RCC 7860 (cell line): ENCODE measurements around the gene CLPTM1L.
"Not testable (repeated sequence)": the region's sequence is repeated elsewhere in the genome, so short reads cannot be mapped to it uniquely, and the experiment has no call there.

ENCODE experiments used
- DNase-seq: peaks from one replicate; pipeline ENCODE4 v3.0.0-alpha.2; 2015; ENCODE audit warnings: low spot score
- FAIRE-seq: peaks from 2 replicates; lab custom pipeline; 2012; peaks lifted over from hg19 to GRCh38; lab: Jason Lieb, UNC

CLPTM1L gene

DNA sequence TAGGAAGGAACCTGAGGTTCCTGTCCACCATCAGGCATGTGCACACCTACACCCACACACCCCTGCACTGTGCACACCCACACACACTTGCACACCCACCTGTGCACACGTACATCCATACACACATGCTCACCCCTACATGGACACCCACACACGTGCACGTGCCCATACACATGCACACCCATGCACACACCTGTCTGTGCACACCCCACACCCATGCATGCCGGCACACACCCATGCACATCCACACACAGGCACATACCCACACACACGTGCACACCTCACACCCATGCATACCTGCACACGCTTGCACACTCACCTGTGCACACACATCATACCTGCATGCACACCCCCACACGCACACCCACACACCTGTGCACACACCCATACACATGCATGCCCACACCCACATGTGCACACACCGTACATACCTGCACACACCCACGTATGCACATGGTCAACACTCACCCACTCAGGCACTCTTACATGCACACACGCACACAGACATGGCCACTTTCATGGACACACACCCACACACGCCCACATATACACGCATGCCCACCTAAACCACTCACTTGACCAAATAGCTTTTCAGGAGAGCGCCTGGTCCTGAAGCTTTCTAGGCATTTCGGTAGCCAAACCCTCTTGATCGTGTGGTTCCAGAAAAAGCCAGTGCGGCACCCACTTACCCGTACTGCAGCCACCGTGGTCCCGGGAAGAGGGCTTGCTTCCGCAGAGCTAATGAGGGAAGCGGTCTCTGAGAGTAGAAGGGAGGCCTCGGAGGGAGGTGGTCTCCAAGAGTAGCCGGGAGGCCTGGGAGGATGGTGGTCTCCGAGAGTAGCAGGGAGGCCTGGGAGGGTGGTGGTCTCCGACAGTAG, 36.7 kb upstream of the CLPTM1L start:
- FAIRE-seq (no peak), DNase-seq (no peak)

GRCh38 chr5:1380910-1381309, 36.0 kb upstream of the CLPTM1L start:
- DNase-seq (no peak), FAIRE-seq (no peak)

GRCh38 chr5:1380011-1380817, 35.3 kb upstream of the CLPTM1L start:
- FAIRE-seq (no peak), DNase-seq (no peak)

DNA sequence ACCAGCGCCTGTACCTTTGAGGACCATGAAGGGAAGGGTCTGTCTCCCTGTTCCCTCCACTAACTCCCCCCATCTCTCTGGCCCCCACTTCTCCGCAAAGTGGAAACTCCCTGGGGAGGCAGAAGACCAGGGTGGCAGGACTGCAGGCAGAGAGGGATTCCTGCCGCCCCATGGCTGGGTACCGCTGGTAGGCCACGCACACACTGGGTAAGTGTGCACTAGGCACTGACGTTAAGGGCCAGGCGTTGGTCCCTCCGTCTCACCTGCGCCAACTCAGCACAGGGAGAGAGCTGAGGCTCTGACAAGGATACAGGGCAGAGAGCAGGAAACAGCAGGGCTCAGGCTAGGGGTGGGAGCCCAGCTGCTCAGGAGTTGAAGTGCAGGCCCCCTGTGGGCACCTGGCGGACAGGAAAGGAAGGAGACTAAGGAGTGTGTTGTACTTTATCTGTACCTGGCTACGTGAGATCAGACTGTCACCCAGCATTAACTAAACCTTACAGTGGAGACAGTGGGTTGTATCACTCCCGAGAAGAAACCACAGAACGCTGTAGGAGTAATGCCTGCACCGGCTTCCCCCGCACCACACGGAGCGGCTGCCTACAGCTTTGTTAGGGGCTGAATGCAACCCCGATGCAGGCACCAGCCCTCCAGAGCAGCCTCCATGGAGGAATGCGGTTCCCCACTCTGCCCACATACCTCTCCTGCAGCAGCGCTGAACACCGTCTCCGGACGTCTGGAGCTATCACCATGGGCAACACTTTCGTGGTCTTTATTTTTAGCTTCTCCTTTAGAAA, 34.2 kb upstream of the CLPTM1L start:
- FAIRE-seq (no peak), DNase-seq (no peak)

- DNase-seq (no peak), FAIRE-seq (no peak)
Observed at GRCh38 chr5:1378096-1378495, 33.2 kb upstream of the CLPTM1L start.

DNA sequence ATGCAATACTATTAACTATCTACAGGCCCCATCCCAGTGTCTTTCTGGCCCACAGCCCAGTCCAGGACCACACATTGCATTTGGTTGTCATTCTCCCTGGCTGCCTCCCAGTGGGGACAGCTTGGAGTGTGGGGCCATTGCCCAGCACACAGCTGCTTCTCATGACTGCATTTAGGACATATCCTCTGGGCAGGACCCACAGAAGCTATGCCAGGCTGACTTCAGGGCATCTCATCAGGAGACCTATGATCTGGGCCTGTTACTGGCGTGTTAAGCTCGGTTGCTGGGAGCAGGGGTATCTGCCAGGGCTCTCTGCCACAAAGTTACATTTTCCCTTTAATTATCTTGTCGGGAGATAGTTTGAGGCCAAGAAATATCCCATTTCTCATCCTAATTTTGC, 32.1 kb upstream of the CLPTM1L start:
- DNase-seq (no peak), FAIRE-seq (no peak)

DNA sequence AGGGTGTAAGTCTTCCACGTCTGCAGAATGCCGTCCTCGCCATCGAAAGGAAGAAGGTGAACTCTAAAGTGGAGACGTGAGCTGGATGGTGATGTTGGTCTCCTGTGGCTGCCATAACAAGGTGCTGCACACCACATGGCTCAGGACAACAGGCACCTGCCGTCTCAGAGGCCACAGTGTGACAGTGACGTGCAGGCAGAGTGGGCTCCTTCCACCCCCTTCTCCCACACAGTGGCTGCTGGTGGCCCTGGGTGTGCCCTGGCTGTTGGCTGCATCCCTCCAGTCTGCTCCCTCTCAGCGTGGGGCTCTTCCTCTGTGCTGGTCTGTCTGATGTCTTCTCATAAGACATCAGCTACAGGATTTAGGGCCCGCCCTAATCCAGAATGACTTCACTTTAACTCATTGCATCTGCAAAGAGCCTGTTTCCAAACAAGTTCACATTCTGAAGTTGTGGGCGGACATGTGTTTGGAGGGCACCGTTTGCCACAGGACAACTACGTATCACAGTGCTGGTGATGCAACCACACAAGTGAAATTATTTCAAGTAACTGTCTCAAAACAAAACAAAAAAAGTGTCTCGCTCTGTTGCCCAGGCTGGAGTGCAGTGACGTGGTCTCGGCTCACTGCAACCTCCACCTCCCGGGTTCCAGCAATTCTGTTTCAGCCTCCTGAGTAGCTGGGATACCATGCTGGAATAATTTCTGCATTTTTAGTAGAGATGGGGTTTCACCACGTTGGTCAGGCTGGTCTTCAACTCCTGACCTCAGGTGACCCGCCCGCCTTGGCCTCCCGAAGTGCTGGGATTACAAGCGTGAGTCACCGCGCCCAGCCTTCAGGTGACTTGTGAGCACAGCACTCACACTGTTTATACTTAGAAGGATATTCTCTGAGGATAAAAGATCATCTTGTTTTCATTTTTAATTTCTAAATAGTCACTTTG, 31.2 kb upstream of the CLPTM1L start:
- DNase-seq (no peak), FAIRE-seq (peak; percentile 67)

- DNase-seq (no peak), FAIRE-seq (no peak)
Observed at GRCh38 chr5:1374679-1375055, 29.8 kb upstream of the CLPTM1L start.

GRCh38 chr5:1374030-1374678, 29.3 kb upstream of the CLPTM1L start:
- DNase-seq: no peak
- no peak for FAIRE-seq

DNA sequence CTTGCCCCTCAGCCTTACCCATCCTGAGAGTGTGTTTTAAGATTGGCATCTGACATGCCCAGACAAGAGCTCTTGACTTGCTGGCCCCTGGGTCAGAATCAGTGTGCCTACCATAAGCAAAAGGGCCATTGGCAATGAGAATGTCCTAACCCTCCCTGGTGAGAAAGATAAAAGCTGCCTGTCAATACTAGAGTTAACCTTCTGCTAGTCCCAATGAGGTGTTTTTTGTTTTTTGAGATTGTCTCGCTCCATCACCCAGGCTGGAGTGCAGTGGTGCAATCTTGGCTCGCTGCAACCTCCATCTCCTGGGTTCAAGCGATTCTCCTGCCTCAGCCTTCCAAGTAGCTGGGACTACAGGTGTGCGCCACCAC, 27.1 kb upstream of the CLPTM1L start:
- not testable (repeated sequence) for FAIRE-seq, DNase-seq

DNA sequence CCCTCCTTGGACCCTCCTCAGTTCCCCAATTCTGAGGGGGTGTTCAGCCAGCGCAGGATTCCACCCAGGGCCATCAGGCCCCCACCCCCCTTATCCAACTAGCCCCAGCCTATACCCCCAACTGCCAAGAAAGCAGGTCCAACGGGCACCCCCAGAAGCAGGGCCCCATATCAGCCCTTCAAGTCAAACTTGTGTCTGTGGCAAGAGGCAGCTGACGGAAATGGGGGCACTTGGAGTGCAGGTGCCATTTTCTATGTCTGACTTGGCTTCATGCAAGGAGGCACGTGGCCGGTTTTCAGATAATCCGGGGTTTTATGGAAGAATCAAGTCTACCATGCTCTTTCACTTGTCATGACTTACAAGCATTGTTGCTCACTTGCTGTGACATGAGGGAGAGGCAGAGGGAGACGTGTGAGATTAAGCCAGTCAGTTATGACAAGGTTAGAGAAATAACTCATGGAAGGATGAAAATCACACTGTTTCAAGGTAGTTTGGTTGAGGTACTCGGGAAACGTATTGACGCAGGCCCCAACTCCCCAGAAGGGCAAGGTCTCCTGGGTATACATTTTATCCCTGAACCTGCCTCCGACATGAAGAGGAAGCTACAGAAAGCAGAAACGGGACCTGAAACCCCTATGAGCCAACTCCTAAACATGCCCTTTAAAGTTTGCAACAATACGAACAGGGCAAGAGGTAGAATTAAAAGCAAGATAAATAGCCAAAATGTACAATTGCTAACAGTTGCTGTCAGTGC, 26.5 kb upstream of the CLPTM1L start:
- DNase-seq: no peak
- FAIRE-seq: no peak

DNA sequence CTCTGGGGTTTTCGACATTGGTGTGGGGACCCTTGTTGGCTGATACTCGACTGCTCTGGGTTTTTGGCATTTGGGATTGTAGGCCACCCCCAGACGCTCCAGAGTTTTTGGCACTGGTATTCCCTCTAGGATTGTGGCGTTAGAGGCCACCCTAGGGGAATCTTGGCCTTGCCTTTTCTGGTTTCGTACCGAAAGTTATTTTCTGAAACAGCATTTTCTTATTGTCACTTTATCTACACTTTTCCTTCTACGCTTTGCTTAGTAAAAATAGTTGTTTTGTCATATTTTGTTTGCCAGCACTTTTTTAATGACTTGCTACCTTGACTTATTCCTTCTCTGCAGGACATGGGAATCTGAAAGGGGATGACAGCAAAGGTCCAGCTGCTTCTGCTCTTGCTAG, 25.1 kb upstream of the CLPTM1L start:
- DNase-seq (no peak), FAIRE-seq (no peak)

- DNase-seq: no peak
- FAIRE-seq: no peak
Observed at GRCh38 chr5:1368756-1369155, 23.9 kb upstream of the CLPTM1L start.

- DNase-seq (no peak), FAIRE-seq (no peak)
Observed at GRCh38 chr5:1368236-1368635, 23.3 kb upstream of the CLPTM1L start.

DNA sequence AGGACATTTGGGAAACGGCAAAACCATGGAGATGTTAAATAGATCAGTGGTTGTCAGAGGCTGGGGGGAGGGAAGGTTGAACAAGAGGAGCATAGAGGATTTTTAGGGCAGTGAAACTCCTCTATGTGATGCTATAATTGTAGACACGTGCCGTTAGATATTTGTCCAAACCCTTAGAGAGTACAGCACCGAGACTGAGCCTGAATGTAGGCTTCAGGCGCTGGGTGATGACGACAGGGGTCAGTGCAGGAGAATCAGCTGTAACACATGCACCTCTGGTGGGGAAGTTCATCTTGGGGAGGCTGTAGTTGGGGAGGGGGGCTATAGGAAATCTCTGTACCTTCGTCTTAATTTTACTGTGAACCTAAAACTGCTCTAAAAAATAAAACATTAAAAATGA, 22.2 kb upstream of the CLPTM1L start:
- FAIRE-seq (no peak), DNase-seq (no peak)

GRCh38 chr5:1366514-1366913, 21.6 kb upstream of the CLPTM1L start:
- DNase-seq: no peak
- FAIRE-seq: no peak

- FAIRE-seq (no peak), DNase-seq (no peak)
Observed at GRCh38 chr5:1364211-1364610, 19.3 kb upstream of the CLPTM1L start.

DNA sequence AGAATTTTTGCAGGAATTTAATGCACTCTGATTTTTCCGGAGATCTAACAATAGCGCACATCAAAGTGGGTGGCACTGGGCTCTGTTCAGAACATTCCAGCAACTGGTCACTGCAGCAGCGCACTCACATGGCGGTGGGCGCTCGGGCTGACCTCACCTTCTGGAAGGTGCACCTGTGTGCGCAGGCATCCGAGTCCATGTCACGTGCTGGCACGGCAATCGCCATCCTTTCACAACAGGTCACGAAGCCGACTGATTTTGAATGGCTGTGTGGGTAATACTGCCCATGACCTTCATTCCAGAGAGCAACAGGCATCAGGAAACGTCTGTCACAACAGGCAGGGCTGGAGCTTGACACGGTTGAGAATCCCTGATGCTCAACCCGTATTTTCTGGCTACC, 18.7 kb upstream of the CLPTM1L start:
- FAIRE-seq: no peak
- no peak for DNase-seq

DNA sequence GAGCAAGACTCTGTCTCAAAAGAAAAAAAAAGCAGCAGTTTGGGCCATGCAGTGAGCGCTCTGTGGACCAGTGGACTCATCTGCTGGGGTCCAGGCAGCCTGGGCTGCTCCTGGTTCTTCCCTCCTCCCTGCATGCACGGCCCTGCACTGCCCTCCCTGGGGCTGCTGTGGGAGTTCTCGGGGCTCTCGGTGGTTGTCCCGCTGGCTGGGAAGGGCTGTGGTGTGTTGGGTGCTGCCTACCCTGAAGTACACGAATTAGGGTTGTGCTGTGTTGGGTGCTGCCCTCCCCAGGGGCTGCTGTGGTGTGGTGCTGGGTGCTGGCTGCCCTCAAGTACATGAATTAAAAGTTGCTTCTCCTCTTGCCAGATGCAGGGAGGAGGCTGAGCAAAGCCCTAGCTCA, 18.3 kb upstream of the CLPTM1L start:
- DNase-seq (no peak), FAIRE-seq (no peak)
